ENCODE data around the gene CEP76.
"Not testable (repeated sequence)": the region's sequence is repeated elsewhere in the genome, so short reads cannot be mapped to it uniquely, and the experiment has no call there.

The CEP76 gene

DNA sequence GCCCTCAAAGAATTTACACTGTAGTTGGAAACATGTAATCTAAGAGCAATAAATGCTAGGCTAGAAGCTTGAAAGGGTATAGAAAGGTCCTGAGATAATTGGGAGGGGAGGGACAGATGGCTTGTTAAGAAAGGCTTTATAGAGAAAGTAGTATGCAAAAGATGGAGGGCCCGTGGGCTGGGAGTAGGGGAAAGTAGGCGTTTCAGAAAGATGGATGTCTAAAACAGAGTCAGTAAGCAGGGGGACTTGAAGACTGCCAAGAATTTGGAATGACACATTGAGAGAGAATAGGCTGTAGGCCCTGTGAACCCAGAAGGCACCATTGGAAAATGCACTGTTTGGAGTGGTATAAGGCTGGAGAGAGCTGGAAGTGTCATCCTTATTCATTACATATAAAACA is 1.1 kb upstream of the CEP76 start:
- DNase-seq: no peak

DNA sequence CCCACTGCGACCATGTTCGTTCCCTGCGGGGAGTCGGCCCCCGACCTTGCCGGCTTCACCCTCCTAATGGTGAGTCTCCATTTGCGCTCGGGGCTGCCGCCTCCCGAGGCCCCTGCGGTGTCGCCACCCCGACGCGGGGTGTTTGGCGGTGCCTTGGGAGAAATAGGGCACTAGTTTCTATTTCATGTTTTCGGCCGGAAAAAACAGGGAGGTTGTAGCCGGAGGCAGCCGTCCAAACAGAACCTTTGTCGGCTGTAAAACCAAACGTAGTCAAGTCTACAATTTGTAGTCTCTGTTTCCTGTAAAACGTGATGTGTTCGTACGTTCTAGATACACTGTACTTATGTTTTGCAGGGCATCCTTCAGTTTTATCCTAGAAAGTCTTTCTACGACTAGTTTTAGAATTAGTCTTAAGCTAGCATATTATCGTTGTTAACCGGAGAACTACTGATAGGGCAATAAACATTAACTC is 609 bp upstream of the CEP76 start:
- no peak for DNase-seq

DNA sequence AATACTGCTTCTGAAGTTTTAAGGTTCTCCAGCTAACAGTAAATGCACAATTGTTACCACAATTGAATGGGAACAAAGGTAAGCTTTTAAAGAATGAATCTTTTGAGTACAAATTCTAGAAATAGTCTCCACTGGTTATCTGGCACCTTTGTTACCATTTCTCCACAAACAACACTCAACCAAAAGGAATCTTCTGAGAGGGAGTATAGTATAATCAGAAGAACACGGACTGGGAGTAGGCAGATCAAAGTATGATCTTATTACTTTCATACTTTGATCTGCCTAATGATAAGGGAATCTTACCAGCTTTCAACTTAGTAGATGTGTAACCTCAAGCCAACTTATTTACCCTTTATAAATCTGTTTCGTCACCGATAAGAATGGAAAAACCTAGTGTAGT is 1.4 kb downstream of the CEP76 start:
- DNase-seq: no peak

DNA sequence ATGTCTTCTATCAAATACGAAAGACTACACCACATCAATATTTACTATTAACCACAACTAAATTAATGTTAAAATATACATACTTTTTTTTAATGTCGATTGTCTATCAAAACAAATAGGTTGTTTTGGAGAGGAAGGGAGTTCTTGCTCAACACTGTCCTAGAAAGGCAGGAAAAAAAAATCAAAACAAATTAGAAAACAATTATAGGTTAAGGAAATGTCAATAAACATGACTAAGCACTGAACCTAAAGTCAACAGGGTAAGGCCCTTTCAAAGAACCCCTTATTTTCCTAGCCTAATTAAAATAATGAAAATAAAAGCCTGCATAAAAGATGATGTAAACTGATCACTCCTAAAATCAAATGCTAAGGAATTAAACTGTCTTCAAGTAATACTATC is 2.8 kb downstream of the CEP76 start:
- no peak for DNase-seq

DNA sequence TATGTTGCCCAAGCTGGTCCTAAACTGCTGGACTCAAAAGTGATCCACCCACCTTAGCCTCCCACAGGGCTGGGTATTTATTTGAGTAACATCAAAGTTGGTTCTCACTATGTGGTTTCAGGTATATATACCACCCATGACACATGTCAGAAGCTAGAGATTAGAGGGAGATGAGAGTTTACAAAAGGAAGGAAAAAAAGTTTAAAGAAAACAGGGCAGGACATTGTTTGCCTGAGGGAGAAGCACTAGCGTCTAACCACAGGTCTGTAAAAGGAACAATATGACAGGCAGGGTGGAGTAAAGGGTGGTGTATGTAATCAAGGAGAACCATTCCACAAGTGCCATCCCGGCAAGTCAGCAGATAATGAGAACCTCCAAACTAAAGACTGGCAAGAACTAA is 8.5 kb downstream of the CEP76 start:
- no peak for DNase-seq

DNA sequence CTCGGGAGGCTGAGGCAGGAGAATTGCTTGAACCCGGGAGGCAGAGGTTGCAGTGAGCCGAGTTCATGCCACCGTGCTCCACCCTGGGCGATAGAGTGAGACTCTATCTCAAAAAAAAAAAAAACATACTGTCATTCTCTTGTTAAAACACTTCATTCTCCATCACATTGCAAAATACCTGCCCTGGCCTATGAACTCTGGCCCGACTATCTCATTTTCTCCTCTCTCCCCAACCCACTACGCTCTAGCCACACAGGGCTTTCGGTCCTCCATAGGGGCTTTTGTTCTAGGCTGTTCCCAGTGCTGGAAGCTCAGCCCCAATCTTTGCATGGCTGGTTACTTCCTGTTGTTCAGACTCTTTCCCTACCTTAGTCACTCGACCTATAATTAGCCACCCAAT is 10.3 kb downstream of the CEP76 start:
- DNase-seq: no peak

DNA sequence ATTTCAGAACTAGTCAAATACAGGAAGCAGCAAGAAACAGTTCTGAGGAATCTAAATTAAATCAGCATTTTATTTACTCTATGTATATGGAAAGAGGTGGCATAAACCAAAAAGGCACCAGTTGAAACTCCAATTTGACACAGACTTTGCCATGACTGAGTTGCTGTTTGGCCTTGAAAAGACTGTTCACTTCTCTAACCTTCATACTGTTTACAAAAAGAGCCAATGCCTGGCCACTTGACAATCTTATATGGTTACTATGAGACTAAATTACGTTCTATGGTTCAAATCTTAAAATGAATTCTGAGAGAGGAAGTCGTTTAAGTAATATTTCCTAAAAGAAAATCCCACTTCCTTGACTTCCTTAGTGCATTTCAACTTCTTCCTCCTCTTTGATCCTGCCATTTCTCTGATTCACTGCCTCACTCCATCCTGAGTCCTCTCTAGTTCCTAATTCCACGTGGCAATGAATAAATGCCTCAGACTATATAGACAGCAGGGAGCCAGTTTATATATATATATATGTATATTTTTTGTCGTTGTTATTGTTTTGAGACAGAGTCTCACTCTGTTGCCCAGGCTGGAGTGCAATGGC is 13.2 kb downstream of the CEP76 start:
- no peak for DNase-seq

DNA sequence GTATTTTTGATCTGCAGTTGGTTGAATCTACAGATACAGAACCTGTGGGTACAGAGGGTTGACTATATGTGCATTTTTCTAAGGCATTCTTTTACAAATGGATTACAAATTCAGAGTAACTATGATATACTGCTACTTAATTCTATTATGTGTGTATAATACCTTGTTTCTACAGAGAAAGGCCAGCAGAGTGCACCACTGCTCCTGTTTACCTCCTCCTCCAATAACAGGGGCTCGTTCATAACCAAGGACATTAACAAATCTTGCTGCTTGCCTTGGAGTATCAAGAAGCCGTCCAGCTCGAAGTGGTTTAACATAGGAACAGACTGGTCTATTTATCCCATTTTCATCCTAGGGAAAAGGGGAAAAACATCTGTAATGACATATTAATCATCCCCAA is 16.4 kb downstream of the CEP76 start:
- DNase-seq: no peak

DNA sequence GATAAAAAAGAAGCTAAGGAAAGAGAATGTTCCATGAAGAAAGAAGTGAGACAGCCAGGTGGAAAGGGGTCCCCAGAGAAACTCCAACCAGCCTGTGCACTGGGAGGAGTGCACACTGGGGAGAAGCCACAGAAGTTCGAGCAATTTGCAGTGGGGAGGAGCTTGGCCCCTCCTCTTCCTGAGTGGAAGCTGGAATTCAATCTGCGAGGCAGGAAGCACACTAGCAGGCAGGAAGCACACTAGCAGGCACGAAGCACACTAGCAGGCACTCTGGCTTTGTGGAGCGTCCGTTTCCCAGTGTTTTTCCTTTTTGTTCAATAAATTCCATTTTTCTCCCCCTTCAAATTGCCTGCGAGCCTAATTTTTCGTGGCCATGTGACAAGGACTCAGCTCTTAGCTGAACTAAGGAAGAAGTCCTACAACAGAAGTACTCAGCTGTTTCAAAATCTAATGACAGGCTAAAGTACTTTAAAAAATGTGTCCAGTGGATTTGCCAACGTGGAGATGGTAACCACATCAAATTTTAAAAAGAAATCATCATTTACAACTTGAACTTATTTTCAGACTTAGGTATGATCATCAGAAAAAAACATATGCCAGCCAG is 23.2 kb downstream of the CEP76 start:
- no peak for DNase-seq

DNA sequence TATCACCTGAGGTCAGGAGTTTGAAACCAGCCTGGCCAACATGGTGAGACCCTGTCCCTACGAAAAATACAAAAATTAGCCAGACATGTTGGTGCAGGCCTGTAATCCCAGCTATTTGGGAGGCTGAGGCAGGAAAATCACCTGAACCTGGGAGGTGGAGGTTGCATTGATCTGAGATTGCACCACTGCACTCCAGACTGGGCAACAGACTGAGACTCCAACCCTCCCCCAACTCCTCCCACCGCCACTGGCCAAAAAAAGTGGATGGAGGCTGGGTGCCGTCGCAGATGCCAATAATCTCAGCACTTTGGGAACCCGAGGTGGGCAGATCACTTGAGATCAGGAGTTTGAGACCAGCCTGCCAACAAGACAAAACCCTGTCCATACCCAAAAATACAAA is 34.5 kb downstream of the CEP76 start:
- no peak for DNase-seq

DNA sequence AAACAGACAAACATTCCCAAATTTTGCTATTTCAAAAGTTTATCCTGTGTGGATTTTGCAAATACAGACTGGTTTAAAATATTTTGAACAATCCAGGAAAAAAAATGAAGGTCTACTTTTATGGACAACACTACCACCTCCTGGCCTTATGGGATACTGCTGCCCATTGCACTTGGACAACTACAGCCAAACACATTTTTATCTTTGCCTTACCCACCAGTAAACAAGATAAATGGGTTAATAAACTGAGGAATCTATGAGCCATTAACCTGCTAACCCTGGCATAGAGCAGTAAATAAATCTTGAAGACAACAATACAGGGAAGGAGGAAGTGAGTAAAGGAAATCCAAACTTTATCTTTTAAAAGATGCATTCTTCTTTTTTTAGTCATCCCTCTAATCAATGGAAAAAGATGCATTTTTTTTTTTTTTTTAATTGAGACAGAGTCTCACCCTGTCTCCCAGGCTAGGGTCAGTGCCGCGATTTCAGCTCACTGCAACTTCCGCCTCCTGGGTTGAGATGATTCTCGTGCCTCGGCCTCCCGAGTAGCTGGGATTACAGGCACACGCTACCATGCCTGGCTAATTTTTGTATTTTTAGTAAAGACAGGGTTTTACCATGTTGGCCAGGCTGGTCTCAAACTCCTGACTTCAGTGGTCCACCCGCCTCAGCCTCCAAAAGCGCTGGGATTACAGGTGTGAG is 42.5 kb downstream of the CEP76 start:
- peak; percentile 16 for DNase-seq

DNA sequence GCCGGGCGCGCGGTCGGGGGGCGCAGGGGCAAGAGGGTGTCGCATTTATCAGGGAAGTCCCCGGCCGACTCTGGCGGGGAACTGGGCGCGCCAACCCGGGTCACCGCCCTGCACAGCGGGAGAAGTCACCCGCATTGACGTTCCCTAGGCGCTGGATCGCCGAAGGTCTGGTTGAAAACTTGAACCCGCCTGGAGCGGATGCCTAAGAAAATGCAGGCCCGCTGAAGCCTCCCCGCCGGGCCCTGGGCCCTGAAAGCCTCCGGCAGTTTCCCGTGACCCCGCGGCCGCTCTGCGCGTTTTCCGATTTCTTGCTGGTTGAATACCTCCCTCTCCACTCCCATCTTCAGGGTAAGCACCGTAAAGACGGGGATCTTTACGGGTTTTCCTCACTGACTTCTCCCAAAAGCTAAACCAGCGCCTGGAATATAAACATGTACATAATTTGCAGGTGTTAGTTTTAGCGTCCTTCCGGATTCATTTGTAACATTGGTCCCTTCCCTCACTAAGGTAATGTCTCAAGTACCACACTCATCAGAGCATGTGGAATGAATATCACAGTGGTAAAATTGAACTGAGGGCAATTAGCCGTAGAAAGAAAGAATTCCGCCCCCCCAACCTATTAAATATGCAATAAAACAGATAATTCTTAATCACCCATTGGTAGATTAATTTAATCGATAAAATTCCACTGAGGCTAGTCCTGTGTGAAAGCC is 43.9 kb downstream of the CEP76 start:
- DNase-seq: no peak

DNA sequence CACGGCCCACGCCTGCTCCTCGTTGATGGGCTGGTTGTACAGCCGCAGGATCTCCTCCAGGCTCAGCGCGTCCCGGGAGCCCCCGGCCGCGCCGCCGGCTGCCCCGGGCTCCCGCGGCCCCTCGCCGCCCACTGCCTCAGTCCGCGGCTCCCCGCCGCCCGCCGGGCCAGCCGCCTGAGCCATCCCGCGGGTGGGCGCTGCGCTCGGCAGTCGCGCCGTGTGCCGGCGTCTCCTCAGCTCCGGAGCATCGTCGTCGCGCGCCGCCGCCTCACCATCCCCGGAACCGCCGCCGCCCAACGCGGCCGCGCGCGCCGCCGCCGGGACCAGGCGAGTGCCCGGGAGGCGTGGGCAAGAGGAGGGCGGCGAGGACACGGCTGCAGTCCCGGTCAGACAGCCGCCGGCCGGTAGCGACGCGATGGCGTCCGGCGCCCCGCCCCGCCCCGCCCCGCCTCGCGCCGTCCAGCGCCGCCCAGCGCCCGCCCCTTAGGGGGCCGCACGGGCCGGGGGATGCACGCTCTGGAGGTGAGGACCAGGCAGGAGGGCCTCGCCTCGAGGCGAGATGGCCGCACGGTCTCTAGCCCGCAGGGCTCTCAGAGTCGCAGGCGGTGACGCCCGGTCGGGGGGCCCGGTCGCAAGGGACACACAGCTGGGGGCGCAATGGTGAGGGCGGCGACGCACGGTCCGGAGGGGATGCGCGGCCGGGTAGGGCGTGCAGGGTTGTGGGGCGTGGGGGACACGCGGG is 44.7 kb downstream of the CEP76 start, which contains the start of gene SPIRE1:
Gene SPIRE1 (minus strand): TSS at position 424 of the 742 bp plus-strand sequence. CDS start 241 bp downstream, at position 183.
- DNase-seq: no peak

DNA sequence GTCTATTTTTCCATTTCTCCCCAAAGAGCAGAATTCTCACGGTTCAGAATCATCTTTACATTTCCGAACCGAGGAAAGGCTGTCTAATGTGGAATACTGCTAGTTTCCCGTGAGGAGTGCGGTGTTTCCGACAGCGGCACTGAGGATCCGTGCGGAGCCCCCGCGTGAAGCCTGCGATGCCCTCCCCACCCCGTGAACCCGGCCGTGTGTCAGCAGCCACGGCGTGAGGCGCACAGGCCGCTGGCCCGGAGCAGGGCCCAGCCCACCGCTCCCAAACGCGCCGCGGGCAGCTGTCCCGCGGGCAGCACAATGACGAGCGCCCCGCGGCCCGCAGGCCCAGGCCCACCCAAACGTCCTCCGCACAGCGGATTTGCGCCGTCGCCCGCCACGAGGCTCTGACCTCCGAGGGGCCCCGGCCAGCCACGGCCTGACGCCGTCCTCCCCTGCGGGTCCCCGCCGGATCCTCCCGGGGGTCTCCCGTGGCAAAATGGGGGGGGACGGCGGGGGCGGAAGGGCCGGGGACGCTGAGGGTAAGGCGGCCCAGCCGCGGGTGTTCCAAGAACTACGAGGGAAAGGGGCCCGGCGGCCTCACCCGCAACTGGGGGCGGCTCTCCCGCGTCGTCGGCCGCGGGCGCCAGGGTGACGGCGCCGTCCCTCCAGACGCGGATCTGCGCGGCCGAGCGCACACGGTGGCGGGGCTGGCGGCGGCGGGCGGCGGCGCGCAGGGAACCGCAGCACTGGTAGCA is 45.4 kb downstream of the CEP76 start:
- no peak for DNase-seq

DNA sequence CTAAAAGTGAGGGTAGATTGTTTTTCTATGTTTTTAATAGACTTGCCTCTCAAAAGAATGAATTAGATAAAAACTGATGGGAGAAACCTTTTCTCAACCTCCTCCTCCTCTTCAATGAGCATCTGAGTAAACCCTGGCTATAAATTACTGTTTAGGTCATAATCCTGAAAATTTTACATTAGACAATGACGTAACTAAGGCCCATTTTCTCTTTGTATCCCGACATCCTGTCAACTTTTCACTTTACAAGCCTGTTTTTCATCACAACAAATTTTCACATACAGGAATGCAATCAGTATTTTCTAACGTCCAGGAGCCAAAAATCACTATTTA is 46.0 kb downstream of the CEP76 start:
- DNase-seq: no peak

DNA sequence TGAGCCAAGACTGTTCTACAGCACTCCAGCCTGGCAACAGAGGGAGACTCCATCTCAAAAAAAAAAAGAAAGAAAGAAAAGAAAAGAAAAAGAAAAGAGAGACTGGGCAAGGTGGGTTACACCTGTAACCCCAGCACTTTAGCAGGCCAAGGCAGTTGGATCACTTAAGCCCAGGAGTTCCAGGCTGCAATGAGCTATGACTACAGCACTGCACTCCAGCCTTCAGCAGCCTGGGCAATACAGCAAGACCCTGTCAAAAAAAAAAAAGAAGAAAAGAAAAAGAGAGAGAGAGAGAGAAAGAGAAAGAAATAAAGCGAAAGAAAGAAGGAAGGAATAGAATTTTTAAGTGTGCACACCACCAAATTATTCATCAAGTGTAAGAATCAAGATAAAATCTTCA is 47.6 kb downstream of the CEP76 start:
- DNase-seq: no peak

DNA sequence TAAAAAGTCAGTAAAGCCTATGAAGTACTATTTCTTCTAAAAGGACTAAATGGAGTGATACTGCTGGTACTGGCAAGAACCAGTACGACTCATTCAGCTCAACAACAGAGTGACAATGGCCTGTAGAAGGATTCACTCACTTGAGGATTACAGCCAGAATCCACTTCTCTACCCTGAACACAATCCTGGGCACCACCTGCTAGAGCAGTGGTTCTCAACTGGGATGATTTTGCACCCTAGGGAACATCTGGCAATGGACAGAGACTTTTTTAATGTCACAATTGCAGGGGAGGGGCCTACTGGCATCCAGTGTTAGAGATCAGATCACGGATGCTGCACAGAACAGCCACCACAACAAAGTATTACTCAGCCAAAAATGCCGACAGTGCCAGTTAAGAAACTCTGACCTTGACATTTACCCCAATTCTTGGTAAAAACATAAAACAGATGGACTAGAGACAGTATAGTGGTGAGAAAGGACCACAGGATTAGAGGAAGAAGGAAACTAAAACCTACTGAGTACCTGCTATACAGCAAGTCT is 49.6 kb downstream of the CEP76 start:
- no peak for DNase-seq

DNA sequence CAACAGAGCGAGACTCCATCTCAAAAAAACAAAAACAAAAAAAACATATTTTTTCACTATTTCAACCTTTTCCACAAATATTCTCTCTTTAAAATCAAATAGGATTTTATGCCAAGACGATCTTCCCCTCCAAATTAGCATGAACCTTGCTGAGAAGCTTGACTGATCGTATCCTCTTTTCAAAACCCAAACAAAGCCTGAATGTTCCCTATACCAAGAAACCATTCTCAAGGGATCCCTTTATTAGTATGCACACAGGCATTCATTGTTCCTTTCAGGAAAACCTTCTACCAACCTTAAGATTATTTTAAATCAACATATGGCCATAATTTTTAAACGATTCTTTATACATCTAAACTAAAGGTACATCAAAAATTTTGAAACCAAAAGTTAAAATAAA is 50.9 kb downstream of the CEP76 start:
- no peak for DNase-seq

DNA sequence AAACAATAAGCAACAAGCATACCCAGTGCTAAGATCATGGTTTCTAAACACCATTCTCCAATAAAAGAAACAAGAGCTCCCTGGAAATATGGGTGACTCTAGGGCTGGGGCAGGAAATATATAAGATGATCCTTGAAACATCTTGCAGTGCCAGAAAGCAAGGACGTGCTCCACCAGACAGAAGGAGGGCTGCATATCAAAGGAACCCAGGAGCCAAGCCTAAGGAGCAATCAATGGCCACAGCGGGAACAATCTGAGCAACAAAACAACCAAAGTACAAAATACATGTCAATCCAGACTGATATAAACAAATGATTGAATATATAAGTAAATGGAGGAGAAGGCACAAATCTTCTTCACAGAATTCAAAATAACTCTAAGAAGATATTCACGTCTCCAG is 54.8 kb downstream of the CEP76 start:
- DNase-seq: no peak

DNA sequence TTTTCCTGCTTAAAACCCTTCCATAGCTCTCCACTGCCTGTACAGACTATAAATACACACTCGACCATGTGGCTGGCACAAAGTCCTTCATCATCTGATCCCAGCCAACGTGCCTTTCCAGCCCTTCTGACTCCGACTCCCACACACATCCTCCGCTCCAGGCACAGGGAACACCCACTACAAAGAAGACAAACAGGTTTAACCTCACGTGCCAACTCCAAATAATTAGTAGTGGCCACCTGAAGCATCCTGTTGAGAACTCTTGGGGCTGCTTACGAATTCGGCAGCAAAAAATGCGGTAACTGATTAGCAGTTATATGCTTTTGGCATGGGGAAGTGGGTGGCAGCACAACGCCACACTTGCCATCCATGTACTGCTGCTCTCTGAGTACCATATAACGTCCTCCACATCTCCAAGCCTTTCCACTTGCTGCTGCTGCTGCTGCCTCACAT is 56.7 kb downstream of the CEP76 start:
- no peak for DNase-seq

DNA sequence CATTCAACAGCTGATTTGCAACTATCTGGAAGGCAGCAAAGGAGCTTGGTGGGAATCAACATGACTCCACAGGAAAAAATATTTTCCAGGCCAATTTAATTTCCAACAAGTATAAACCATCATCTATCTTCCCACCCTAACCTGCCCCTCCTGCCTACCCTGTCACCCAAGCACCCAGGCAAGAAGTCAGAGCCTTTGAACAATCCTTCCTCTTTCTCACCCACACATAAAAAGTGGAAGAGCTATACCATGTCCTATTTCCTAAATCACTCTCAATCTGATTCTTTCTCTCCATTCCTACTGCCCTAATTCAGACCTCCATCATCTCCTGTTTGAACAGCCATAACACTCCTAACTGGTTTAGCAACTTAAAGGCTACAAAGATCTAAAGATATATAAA is 57.3 kb downstream of the CEP76 start:
- DNase-seq: no peak

DNA sequence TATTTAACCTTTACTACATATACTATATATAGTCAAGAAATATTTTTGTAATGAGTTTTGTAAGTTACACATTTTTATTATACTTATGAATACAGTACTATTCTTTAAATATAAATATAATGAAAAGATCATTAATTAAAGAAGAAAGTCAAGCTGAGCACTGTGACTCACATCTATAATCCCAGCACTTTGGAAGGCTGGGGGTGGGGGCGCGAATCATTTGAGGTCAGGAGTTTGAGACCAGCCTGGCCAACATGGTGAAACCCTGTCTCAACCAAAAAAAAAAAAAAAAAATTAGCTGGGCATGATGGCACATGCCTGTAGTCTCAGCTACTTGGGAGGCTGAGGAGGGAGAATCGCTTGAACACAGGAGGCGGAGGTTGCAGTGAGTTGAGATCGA is 58.8 kb downstream of the CEP76 start:
- not testable (repeated sequence) for DNase-seq

Data from NCI-H187 treated with DMSO at 0.1 percent for 48 hours (cell line).